ENCODE measurements around the gene BPI. TPM values are rescaled to one million over a fixed set of nuclear protein-coding genes. Genes with fewer than 3 reads are reported as not detected.

The BPI gene
- total and polyA plus RNA-seq, 2 donors (not counting 1 experiment from before 2014, with no cell fraction given), result 0.10 to 0.44 TPM

- ChIA-PET CTCF (no interaction called here), POLR2A (no interaction called here)
- Histone ChIP-seq H4K20me1 (ENCODE audit: control insufficient read depth, insufficient read depth, low read length, poor library complexity, severe bottlenecking) (no peaks in the 10 kb centered on the region), H3K9me3 (ENCODE audit: control extremely low read depth in 1 of 3, control insufficient read depth in 2 of 3, insufficient read depth in 1 of 3, low read length in 2 of 3) (peaks cover 0 to 5% (median 0%) of the 10 kb centered on the region in 3 donors), H3K4me2 (replicated peaks; ENCODE audit: low read depth, low read length, poor library complexity, severe bottlenecking) (no peak overlapping the region), H3K4me1 (ENCODE audit: control insufficient read depth in 2 of 2, insufficient read depth in 2 of 2, low read length in 2 of 2) (no peaks in the 10 kb centered on the region), H3K4me3 (ENCODE audit: control extremely low read depth in 1 of 5, extremely low read depth in 1 of 5, insufficient read depth in 1 of 5, low read depth in 2 of 5, low read length in 4 of 5) (no peak overlapping the region), H3K27ac (ENCODE audit: low read length in 2 of 2) (no peak overlapping the region), H3K9ac (ENCODE audit: low read length) (no peak overlapping the region), H2AFZ (ENCODE audit: insufficient read depth, low read depth, low read length, poor library complexity, severe bottlenecking) (no peak overlapping the region), H3K79me2 (ENCODE audit: control insufficient read depth, insufficient read depth, low read length) (no peaks in the 10 kb centered on the region), H3K27me3 (replicated peaks in 1 of 4; ENCODE audit: control extremely low read depth in 1 of 4, control insufficient read depth in 3 of 4, insufficient read depth in 4 of 4, low read length in 3 of 4) (peaks cover 0 to 20% (median 9%) of the 10 kb centered on the region in 4 experiments), H3K36me3 (replicated peaks in 1 of 2; ENCODE audit: control extremely low read depth in 1 of 2, control insufficient read depth in 1 of 2, extremely low read depth in 1 of 2, insufficient read depth in 2 of 2, low read length in 1 of 2) (no peaks in the 10 kb centered on the region)
- Mint-ChIP-seq H3K4me3 (no peak overlapping the region), H3K27ac (no peak overlapping the region), H3K9me3 (ENCODE audit: insufficient read depth) (no peaks in the 10 kb centered on the region), H3K27me3 (peaks cover 42% of the 10 kb centered on the region), H3K4me1 (no peaks in the 10 kb centered on the region)
- intact Hi-C loops (cut with micrococcal nuclease), result no loop called here
- DNase-seq (no peak), ATAC-seq (ENCODE audit: low read depth) (no peak)
- WGBS (ENCODE audit: insufficient coverage), result 98% methylated on average over 5 of the region's 5 CpGs
- TF ChIP-seq CTCF (IDR thresholded peaks at IDR 0.05) (no peak), EZH2 (IDR thresholded peaks at IDR 0.05; ENCODE audit: borderline replicate concordance, insufficient read depth, low read depth, low read length, poor library complexity, severe bottlenecking) (no peak)
Observed at GRCh38 chr20:38255393-38255792, 48.6 kb upstream of the BPI start.

- Mint-ChIP-seq H3K27ac (no peak overlapping the region), H3K9me3 (ENCODE audit: insufficient read depth) (no peaks in the 10 kb centered on the region), H3K27me3 (peaks cover 45% of the 10 kb centered on the region), H3K4me3 (no peak overlapping the region), H3K4me1 (peaks cover 3% of the 10 kb centered on the region)
- Histone ChIP-seq H3K4me2 (replicated peaks; ENCODE audit: low read depth, low read length, poor library complexity, severe bottlenecking) (no peak overlapping the region), H4K20me1 (ENCODE audit: control insufficient read depth, insufficient read depth, low read length, poor library complexity, severe bottlenecking) (no peaks in the 10 kb centered on the region), H3K9ac (ENCODE audit: low read length) (no peak overlapping the region), H3K4me1 (ENCODE audit: control insufficient read depth in 2 of 2, insufficient read depth in 2 of 2, low read length in 2 of 2) (no peaks in the 10 kb centered on the region), H3K4me3 (ENCODE audit: control extremely low read depth in 1 of 5, extremely low read depth in 1 of 5, insufficient read depth in 1 of 5, low read depth in 2 of 5, low read length in 4 of 5) (no peak overlapping the region), H3K27me3 (replicated peaks in 1 of 4; ENCODE audit: control extremely low read depth in 1 of 4, control insufficient read depth in 3 of 4, insufficient read depth in 4 of 4, low read length in 3 of 4) (peaks cover 0 to 25% (median 11%) of the 10 kb centered on the region in 4 experiments), H3K79me2 (ENCODE audit: control insufficient read depth, insufficient read depth, low read length) (no peaks in the 10 kb centered on the region), H2AFZ (ENCODE audit: insufficient read depth, low read depth, low read length, poor library complexity, severe bottlenecking) (no peak overlapping the region), H3K9me3 (ENCODE audit: control extremely low read depth in 1 of 3, control insufficient read depth in 2 of 3, insufficient read depth in 1 of 3, low read length in 2 of 3) (peaks cover 0 to 5% (median 0%) of the 10 kb centered on the region in 3 donors), H3K36me3 (replicated peaks in 1 of 2; ENCODE audit: control extremely low read depth in 1 of 2, control insufficient read depth in 1 of 2, extremely low read depth in 1 of 2, insufficient read depth in 2 of 2, low read length in 1 of 2) (no peaks in the 10 kb centered on the region), H3K27ac (ENCODE audit: low read length in 2 of 2) (no peak overlapping the region)
- intact Hi-C loops (cut with micrococcal nuclease), result no loop called here
- no peak for ATAC-seq (ENCODE audit: low read depth)
- 80% methylated on average over 4 of the region's 4 CpGs for WGBS (ENCODE audit: insufficient coverage)
- ChIA-PET POLR2A (no interaction called here), CTCF (no interaction called here)
- no peak for TF ChIP-seq CTCF (IDR thresholded peaks at IDR 0.05)
- no peak for TF ChIP-seq EZH2 (IDR thresholded peaks at IDR 0.05; ENCODE audit: borderline replicate concordance, insufficient read depth, low read depth, low read length, poor library complexity, severe bottlenecking)
- DNase-seq, result no peak
Observed at GRCh38 chr20:38256021-38256420, 47.9 kb upstream of the BPI start.

Measured in B cell (primary cell).